Fibroblast of mammary gland (primary cell): ENCODE measurements around the gene TNC.

ENCODE experiments used
- DNase-seq: peaks from one replicate; pipeline ENCODE4 v3.0.0-alpha.2; 2010; ENCODE audit warnings: low read depth
- H3K4me3 ChIP-seq: 2 replicates; pipeline ENCODE4 v1.5.1; 2011; ENCODE audit warnings: low read depth, mild to moderate bottlenecking, low read length, moderate library complexity; ENCODE audit not compliant: control insufficient read depth
- TF ChIP-seq, protein P1 (sequence below): conservative IDR thresholded peaks from 2 replicates; pipeline ENCODE4 v1.5.1; 2011; ENCODE audit warnings: low read depth, low read length, inconsistent platforms; ENCODE audit not compliant: control insufficient read depth, insufficient read depth

TNC gene

DNA sequence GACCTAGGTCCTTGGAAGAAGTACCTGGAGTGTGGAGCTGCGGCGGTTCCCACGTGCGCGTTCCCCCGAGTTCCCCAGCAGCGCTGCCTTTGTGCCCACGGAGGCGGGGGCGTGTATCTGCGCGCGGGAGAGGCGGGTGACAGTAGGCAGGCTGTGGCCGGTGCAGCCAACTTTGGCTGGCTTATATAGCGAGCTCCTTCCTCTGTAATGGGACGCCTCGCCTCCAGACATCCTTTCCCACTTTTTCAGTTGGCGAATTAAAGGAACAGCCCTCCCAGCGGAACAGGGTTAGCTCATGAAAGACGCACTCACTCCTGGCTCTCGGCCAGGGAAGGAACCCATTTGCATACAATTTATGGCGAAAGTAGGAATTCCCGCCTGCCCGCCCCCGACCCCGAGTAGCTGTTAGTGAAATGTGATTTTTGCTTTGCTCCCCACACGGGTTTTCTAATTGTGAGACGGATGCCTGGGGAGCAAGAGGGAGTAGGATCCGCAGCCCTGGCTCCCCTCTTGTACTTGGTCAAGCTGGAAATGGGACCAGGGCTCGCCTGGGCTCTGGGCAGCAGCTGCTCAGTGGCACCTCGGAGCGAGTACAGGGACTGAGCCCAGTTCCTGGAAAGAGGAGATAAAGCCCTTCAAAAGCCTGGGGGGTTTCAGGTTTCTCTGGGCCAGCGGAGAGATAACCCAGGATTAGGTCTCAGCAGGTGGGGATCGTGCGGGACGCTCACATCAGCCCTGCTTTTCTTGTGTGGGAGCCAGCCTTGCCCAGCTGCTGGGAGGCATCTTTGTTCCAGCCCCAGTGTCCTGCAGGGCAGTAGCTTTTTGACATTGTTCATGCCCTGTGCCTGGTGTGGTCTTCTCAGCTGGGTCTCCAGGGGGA is at the start of gene TNC:
TNC (minus strand) TSS at position 159 of the 880 bp plus-strand sequence. CDS start 27,139 bp downstream, outside the sequence.
- TF ChIP-seq, protein P1, sequence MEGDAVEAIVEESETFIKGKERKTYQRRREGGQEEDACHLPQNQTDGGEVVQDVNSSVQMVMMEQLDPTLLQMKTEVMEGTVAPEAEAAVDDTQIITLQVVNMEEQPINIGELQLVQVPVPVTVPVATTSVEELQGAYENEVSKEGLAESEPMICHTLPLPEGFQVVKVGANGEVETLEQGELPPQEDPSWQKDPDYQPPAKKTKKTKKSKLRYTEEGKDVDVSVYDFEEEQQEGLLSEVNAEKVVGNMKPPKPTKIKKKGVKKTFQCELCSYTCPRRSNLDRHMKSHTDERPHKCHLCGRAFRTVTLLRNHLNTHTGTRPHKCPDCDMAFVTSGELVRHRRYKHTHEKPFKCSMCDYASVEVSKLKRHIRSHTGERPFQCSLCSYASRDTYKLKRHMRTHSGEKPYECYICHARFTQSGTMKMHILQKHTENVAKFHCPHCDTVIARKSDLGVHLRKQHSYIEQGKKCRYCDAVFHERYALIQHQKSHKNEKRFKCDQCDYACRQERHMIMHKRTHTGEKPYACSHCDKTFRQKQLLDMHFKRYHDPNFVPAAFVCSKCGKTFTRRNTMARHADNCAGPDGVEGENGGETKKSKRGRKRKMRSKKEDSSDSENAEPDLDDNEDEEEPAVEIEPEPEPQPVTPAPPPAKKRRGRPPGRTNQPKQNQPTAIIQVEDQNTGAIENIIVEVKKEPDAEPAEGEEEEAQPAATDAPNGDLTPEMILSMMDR = no peak
- peak within 1 kb of the TSS; percentile 65 for H3K4me3 ChIP-seq
- peak; percentile 93 for DNase-seq

DNA sequence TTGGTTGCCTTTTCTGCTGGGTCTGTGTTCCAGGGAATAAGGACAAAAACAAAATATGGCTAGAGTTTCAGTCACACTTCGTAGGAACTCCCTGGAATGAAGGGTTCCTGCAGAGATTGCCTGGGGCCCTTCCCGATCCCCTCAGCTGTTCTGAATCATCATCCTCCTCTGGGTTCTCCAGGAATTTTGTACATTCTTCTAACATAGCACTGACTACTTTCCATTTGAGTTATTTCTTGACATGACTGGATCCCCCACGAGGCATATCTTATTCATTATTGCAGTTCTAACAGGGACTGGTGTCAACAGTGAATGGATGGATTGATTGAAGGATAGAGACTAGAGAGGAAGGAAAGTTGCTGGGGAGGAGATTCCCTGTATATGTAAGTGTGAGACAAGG is 49.2 kb upstream of the TNC start:
- DNase-seq = peak; percentile 73
- TF ChIP-seq, protein P1 = no peak
- no peak overlapping the region for H3K4me3 ChIP-seq

DNA sequence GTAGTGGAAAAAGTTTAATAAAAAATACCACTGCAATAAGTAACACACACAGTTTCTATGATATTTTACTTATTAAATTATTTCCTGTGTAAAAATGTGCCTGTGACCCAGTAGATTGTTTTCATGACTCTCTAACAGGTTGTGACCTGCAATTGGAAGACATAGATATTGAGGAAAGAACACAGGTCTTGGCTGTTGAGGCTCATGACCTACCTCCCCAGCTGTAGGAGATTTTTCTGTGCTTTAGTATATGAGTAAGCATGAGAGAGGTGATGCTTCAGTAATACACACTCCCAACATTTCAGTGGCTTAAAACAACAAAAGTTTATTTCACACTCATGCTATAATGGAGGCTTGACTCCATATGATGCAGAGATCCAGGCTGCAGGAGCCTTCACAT is 47.3 kb upstream of the TNC start:
- no peak overlapping the region for H3K4me3 ChIP-seq
- TF ChIP-seq, protein P1 = no peak
- DNase-seq = no peak

DNA sequence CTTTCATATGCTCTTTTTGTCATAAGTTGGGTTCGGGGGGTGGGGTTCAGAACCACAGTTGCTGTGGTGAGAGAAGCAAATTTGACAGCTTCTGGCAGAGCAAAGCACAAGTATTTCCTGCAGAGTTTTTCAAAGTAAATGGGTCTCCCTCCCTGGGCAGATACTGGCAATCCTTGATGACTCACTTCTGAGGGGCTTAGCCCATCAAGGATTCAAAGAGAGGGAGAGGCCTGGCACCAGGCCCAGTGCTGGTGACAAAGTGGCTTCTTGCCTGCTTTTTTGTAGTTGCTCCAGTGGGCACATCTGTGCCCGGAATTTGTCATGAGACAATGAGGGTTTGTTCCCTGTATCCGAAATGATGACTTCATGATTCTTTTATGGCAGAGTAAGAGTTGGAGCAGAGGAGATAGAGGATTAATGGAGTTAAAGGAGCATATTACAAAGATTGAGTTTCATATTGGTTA is 46.6 kb upstream of the TNC start:
- peak; percentile 19 for DNase-seq
- TF ChIP-seq, protein P1 = no peak
- no peak overlapping the region for H3K4me3 ChIP-seq

DNA sequence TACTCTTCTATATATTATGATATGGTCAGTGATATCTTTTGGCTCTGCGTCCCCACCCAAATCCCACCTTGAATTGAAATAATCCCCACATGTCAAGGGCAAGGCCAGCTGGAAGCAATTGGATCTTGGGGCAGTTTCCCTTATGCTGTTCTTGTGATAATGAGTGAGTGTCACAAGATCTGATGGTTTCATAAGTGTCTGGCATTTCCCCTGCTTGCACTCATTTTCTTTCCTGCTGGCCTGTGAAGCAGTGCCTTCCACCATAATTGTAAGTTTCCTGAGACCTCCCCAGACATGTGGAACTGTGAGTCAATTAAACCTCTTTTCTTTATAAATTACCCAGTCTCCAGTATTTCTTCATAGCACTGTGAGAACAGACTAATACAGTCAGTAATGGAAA is 45.0 kb upstream of the TNC start:
- H3K4me3 ChIP-seq = no peak overlapping the region
- TF ChIP-seq, protein P1 = no peak
- DNase-seq = no peak

DNA sequence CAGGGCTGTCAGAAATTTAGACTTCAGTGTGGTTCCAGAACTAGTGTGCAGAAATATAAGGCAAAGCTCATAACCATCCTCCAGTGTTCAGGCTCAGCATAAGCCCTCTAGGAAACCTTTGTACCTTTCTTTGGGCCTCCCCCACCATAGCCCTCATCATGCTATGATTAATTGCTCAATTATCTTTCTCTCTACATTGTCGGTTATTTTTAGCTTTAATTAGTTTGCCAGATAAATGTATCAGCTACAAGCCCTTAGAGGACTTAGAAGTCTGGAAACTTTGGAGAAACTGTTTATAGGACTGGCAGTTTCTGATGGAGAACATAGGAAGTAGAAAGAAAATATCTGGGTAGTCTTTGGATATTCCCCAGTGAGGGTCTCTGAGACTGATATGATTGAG is 43.5 kb upstream of the TNC start:
- no peak overlapping the region for H3K4me3 ChIP-seq
- TF ChIP-seq, protein P1 = no peak
- no peak for DNase-seq
